GM23248 (cell line): ENCODE data around the gene SEPTIN12.

Experiments
- EZH2 ChIP-seq: fragments of 200-600 bp; sonication (generic); IDR thresholded peaks from 2 replicates; pipeline ENCODE4 v1.6.1; 2018; ENCODE audit warnings: antibody characterized with exemption, mild to moderate bottlenecking; ENCODE audit not compliant: insufficient read depth, poor library complexity, severe bottlenecking
- EZH2phosphoT487 ChIP-seq: fragments of 200-600 bp; sonication (generic); IDR thresholded peaks from 2 replicates; pipeline ENCODE4 v1.6.1; 2018; ENCODE audit warnings: antibody characterized with exemption, moderate library complexity, mild to moderate bottlenecking, low read depth; ENCODE audit not compliant: insufficient read depth

- TF ChIP-seq EZH2 (no peak), EZH2phosphoT487 (no peak)
These were observed 23.1 kb upstream of the SEPTIN12 start for GRCh38 chr16:4811242-4811641.
